Fibroblast of upper back skin (primary cell): Measurements from ENCODE around the gene ARHGAP10.

ENCODE experiments used
- DNase-seq: peaks from one replicate; pipeline ENCODE4 v3.0.0-alpha.2; 2013

The ARHGAP10 gene

DNA sequence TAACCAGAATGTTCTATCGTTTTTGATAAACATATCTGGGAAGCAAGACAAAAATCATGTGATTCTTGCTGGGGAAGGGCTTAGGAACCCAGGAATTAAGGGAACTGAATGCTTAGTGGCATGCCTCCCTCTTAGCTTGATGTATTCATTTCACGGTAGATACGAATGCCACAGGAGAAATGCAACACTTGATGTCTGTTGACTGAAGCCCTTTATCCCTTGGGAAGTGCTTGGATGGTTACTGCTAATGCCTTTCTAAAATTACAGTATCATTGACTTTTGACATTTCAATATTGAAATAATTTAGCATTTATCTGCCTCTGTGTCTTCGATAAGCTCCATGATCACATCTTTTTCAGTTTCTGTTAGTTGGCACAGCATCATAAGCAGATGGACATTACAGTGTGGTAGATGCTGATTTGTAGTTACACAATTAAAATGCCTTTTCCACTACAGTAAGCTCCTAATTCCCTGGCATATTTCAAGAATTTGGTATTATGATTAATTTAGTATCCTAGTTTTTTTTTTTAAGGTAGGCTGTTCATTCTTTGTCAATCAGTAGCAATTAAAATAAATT, 226.7 kb downstream of the ARHGAP10 start:
- DNase-seq = no peak

DNA sequence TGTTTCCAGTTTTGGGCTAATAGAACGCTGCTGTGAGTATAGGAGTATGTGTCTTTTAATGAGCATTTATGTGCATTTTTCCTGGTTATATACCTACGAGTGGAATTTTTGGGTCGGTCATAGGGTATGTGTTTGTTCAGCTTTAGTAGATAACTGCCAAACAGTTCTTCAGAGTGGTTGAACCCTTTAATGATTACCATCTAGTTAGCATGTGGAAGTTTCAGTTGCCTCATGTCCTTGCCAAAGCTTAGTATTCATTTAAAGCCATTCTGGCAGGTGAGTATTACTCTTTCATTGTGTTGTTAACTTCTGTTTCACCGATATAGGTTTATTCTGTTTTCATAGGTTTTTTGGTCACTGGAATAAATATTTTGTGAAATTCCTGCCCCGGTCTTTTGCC, 229.1 kb downstream of the ARHGAP10 start:
- no peak for DNase-seq

DNA sequence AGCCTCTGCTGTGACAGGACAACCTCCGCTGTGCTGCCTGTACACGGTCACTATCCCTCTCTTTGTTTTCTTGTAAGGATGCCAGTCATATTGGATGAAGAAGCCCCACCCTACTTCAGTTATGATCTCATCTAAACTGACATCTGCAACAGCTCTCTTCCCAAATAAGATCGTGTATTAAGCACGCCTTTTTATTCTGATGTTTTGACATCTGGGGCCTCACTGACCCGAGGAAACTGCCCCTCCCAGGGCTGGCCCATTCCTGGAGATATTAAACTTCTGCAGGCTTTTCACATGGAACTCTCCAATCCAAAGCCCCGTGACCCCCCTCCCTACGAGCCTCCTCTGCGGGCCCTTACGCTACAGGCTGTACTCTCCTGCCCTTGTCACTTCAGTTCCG, 232.0 kb downstream of the ARHGAP10 start:
- DNase-seq = no peak

DNA sequence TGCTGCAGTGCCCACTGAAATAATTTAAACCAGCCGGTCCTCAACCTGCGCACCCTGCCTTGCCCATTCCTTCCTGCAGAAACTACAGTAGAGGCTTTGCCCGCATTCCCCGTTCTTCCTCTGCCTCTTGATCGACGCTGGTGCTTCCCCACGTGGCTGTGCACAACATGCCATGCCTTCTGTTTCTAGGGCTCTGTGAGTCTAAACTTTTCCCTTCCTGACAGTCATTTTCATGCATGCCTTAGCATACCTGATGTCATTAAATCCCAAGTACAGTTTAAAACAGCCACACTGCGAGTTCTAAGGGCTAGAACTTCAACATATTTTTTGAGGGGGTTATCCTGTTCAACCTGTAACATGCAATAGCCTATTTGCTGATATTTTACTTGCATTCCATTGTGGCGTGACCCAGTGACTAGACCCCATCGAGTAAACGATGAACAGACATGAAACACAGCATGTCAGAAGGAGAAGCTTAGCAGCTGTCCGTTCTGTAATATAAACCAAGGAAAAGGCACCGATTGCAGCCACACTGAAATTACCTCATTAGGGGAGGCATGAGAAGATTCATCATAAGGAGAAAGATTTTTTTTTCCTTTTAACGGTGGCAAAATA, 232.5 kb downstream of the ARHGAP10 start:
- DNase-seq = no peak

DNA sequence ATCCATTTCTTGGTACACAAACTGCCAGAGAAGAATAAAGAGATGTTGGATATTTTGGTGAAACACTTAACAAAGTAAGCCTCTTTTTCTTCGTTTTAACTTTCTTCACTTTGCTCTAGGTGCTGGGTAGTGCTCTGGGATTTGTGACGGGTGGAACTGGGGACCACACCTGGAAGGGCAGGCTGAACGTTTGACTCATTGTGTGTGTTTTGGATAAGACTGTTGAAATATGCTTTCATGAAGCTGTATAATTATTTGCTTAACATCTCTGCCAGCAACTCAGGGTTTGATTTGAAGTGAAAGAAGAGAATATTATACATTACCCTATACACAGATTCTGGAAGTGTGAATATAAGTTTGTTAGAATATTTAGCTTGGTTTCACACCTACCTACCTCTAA, 233.2 kb downstream of the ARHGAP10 start:
- no peak for DNase-seq

DNA sequence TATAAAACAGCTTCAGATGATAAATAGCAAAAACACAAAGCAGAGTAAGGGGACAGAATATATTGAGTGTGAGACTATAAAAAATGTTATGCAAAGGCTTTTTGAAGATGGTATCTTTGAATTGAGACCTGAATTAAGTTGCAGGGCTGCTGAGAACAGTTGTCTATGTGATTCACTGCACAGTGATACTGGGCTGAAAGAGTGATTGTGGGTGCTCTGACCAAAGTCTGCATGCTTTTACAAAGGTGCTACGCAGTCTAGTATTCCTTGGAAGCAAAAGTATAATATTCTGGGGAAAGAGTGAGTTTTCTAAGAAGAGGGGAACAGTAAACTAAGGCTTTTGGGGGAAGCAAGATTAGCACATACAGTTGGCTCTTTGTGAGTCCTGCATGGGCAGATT, 234.0 kb downstream of the ARHGAP10 start:
- DNase-seq = no peak

DNA sequence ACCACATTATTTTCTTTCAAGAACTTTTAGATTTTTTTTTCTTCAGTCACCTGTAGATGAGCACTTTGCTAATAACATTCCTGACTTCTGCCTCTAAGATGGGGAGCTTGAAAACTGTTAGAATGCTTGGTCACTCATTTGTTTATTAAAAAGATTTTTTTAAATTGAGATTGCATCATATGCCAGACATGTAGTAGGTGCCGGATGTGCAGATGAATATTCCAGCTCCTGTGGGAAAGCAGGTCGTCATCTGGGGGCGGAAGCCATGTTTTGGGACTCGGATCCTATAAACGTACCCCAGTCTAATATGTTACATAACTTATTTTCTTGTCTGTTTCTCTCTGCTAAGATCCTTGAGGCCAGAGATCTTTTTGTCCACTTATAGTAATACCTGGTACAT, 236.8 kb downstream of the ARHGAP10 start:
- no peak for DNase-seq

DNA sequence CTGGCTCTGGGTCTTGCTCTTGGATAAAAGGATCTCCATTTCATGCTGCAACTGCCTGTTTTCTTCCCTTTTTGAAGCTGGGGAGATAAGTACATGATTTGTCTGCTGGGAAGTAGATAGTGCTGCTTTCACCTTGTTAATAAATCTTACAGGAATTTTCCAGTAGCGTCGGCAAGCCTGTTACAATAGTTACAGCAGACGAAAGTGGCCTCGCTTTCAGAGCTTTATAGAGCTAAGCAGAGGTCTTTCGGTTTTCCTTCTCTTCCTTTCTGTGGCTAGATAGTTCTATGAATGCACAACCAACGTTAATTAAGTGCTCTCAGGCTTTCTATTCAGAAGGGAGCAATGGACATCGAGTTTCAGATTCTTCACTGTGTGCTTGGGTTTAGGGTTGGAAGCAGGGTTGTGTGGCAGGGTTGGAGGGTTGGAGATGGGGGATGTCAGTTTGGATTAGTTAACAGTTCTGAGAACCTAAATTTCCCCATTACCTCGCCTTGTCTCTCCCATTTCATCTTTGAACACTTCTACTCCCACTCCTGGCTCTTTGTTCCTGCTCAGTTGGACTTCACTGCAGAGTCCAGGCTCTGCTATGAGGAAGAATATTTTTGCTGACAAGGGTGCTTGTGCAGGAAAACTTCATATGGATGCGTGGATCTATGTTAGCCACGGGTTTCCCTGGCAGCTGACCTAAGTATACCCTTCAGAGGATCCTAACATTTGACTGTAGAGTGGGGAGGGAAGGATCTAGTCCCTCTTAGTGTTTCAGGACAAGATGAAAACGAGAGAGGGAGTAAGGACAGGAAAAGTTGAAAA, 237.9 kb downstream of the ARHGAP10 start:
- DNase-seq = no peak

DNA sequence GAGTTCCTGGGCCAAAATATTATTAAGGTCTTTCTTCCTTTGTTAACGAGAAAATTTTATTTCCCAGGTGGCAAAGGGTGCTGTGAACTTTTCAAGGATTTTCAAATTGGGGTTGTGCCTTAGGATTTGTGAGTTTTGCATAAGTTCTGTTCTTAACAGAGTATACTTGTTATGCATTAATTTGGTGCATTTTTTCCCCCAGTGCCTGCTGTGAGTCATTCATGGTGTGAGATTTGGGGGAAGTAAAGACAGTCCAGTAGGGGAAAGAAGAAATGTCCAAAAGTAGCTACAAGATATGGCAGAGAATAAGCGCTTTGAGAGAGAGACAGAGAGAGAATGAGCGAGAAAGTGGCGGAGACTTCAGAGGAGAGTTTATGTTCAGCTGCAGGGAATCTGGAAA, 239.2 kb downstream of the ARHGAP10 start:
- DNase-seq = no peak

DNA sequence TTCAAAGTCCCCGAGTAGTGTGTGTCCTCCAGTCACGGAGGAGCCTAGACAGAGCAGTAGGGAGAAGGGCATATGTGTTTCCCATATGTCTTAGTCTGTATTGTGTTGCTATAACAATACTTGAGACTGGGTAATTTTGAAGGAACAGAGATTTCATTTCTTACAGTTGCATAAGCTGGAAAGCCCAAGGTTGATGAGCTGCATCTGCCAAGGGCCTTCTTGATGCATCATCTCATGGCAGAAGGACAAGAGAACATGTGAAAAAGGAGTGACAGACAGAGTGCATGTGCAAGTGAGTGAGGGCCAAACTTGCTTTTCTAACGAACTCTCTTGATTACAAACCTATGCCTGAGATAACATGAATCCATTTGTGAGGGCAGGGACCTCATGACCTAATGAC, 243.4 kb downstream of the ARHGAP10 start:
- peak; percentile 84 for DNase-seq

DNA sequence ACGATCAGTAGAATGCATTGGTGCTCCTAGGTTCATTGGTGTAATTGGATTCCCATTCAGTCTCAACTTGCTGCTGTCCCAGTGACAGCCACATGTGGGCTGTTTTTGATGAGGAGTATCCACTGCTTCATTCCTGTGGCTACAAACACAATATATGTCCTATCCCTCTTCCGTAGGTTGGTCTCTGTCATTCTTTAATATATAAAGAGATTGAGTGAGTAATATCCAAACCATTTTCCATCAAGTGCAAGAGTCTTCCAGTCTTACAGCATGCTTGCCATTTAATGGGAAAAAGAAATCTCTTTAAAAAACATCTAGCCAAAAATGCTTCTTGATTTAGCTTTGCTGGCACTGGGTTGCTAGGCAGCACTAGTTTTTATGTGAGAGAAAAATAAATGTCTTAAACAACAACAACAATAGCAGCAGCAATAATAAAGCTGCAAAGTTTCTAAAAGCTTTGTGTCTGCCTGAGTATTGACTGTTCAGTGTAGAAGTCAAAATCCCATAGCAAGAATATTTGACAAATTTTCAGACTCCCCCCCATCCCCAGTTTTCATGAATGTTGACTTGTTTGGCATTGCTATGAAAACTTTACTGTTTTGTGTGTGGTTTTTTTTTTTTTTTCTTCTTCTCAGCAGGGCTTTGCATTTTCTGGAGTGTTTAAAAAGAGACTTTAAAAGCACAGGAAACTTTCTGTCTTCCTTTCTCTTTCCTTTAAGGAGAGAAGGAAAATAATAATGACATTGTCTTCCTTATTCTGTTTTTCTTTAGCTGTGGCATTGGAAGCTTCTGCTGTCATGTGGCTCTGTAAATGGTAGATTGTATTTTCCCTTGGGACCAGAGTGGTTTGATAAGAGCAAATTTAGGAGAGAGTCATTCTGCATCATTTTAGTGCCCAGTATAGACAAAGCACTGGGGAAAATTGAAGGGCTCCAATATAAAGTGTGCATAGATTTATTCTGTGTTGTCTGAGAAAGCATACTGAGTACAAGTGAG, 244.3 kb downstream of the ARHGAP10 start:
- DNase-seq = peak; percentile 87

DNA sequence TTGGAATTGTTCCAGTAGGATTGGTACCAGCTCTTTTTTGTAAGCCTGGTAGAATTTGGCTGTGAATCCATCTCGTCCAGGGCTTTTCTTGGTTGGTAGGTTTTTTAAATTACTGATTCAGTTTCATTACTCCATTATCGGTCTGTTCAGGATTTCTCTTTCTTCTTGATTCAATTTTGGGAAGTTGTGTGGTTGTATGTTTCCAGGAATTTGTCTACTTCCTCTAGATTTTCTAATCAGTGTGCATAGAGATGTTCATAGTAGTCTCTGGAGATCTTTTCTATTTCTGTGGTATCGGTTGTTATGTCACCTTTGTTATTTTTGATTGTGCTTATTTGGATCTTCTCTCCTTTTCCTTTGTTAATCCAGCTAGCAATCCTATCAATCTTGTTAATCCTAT, 248.7 kb downstream of the ARHGAP10 start:
- no peak for DNase-seq

DNA sequence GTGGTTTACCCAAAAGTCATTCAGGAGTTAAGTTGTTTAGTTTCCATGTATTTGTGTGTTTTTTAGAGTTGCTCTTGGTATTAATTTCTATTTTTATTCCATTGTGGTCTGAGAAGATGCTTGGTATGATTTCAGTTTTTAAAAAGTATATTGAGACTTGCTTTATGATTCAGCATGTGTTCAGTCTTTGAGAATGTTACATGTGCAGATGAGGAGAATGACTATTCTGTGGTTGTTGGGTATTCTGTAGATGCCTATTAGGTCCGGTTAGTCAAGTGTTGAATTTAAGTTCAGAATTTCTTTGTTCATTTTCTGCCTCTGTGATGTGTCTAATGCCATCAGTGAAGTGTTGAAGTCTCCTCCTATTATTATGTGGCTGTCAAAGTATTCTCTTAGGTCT, 249.4 kb downstream of the ARHGAP10 start:
- peak; percentile 74 for DNase-seq

DNA sequence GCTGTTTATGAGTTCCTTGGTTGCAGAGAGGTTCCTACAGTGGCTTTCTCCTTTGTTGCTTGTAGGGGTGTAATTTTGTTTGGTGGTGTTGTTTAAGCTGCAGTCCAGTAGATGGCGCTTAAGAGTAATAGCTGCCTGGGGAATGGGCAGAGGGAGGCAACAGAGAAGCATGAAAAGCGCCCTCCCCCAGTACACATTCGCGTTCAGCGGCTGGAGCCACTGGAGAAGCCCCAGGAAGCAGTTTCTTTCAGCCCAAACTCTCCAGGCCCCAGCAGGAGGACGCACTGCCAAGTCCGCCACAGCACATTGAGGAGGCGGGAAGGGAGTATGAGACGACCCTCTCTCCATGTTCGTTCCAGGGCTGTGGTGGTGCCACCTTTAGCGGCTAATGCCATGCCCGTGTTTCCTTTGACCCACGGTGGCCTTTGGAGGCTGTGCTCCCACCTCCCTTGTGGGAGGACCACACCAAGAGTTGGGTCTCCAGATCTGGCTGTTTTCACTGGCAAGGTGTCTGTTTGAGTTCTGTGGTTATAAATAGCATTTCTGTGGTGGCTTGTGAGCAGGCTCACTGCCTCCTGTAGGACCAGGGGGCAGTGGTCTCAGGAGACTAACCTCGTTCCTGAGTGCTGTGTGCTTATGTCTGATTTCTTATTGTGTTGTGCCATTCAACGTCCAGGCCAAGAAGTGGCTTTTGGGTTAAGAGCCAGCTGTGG, 252.3 kb downstream of the ARHGAP10 start:
- peak; percentile 67 for DNase-seq

DNA sequence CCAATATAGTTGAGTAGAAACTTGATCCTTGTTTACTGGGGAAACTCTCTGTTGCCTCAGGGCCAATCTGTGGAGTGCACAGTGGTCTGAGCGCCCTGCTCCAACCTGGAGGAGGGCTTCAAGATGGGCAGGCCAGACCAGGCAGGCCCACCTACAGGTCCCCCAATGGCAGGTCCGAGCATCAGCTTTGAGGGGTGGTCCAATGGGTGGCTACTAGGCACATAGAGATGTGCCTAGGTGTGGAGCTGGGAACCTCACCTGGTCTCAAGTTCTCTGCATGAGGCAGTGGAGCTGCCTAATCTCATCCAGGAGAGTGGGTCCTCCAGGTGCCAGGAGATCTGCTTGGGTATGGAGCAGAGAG, 252.9 kb downstream of the ARHGAP10 start:
- DNase-seq = no peak

DNA sequence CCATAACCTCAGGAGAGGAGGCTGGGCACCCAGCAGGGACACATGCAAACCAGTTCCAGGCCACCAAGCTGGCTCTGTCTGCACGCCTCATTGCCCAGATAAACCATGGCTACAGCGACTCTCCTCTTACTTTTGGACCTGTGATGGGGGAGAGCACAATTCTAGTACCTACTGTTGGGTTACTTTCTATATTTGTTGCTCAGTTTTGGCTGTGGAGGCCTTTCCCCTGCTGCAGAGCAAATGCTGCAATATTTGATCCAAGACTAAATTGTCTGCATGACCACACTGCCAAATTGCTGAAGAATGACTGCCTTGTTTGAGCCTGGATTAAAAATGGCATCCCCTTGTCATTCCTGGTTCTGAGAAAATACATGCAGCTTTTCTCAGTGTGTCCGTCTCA, 253.5 kb downstream of the ARHGAP10 start:
- DNase-seq = no peak

DNA sequence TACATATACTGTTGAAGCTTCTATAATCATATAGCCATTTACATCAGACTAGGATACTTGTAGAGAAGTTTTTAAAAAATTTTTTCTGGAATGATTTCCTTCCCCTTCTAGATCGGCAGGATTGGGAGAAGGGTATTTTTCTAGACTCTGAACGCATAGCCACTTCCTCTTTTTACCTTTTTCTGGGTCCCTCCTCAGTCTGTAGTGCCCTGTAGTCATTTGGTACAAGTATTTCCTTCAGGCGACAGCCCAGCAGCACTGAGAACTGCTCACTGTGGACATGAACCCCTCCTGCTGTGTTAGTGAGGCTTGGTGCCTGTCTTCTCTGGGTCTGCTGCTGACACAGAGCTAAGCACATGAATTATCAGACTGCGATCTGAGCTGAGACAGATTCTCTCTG, 255.4 kb downstream of the ARHGAP10 start:
- DNase-seq = no peak

DNA sequence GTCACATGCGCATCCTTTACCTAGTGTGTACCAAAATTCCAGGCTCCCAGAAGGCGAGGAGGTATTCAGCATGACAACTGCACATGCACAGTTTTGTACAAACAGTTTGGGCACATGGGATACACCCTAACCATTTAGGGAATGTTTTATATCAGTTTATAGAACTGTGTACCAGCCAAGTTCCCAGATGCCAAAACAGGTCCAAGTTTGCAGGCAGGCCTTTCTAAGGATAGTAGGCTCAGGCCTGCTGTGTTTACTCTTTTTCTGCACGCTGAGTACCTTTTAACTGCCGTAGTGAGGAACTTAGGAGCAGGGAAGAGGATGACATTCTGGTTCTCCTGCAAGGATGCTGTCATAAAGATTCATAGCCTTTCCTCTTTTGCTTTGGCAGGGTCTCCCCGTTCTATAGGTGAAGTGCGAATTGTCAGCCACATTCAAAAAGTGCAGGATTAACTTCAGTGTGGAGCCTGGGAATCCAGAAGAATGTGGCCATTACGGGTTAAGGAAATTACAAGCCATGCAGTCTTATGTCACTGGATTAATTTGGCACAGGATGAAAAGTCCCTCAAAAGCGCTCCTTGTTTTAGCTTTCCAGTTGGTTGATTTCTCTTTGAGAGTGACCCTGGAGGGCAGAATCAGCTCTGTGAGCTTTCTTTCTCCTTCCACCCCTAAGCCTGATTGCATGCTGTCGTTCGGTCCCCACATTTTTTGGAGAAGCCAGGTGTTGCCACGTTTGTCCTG, 259.8 kb downstream of the ARHGAP10 start:
- DNase-seq = no peak

DNA sequence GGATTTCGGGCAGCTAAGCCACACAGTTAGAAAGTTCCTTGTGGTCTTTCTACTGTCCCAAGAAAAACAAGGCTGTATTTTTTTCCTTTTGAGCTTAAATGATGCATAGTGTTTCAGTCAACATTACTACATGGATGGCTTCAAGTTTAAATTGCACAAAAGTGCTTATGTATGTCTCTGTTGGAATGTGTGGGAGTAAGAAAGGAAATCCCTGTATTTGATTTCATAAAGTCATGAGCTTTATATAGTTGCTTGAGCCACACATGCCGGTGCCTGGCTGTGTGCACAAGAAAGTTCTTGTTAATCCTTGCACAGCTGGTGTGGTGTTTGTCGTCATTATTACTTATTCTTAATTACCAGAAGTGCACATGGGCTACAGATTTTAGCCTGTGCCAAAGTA, 262.2 kb downstream of the ARHGAP10 start:
- no peak for DNase-seq

DNA sequence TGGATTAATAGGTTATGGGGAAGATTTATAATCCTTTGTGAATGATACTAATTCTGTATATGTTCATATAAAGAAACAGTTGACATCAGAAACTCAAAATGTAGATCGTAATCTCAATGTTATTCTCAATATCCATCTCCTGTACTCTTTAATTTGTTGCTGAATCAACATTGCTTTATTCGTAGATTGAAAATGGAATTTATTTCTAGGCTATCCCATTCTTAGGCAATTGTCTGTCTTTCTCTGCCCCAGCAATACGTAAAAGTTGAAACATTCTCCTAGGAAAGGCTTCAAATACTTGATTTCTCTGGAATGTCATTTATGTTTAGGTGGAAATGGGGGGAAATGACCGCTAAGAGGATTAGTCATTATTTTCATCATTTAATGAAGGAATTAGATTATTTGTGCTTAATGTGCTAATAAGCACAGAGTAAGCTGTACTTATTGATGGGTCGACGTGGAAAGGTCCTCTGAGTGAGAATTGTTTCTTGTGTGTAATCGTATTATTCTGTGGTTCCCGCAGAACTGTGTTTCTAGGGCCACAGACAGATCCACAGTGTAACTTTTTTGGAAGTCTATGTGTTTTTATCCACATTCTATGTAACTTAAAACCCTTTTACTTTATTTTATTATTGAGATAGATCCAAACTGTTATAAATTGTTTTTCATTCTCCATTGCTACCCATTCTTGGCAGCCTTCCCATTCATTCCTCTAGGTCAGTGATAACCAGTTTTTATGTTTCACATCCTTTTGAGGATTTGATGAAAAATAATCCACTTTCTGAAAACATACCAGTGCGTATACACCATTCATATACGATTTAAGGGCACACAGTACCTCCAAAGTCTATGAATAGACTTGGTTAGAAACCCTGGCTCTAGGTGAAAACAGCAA, 262.9 kb downstream of the ARHGAP10 start:
- DNase-seq = no peak

DNA sequence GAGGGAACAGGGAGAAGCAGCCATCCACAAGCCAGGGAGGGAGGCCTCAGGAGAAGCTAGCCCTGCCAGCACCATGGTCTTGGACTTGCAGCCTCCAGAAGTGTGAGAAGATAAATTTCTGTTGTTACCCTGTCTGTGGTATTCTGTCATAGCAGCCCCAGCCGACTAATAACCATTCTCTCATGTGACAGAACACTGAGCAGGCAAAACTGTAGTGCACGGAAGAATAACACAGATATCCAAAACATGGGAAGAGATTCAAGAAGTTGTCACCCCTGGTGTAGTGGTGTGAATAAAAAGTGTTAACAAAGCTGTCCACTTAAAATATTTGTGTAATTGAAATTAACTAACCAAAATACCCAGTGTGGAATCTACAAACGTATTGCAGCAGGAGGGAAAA, 265.0 kb downstream of the ARHGAP10 start:
- DNase-seq = no peak
